ENCODE measurements around the gene TMEM231. TPM values are rescaled to one million over a fixed set of nuclear protein-coding genes. Genes with fewer than 3 reads are reported as not detected.

The TMEM231 gene
- total RNA-seq, 1 experiment from 2014 or later = 6.0 TPM

Other genes starting within 250 kb of the TMEM231 start
- 21.2 and 23.2 TPM in 2 replicates for gene CFDP1, start 122.7 kb downstream of the TMEM231 start, total RNA-seq (2014; rRNA removed; shearing (Covaris generic); ENCODE audit: low replicate concordance)
- gene TMEM170A, start 91.6 kb downstream of the TMEM231 start, total RNA-seq (2014; rRNA removed; shearing (Covaris generic); ENCODE audit: low replicate concordance) = 1.3 and 8.0 TPM in 2 replicates
- not detected in 2 replicates for gene CHST6, start 60.8 kb downstream of the TMEM231 start, total RNA-seq (2014; rRNA removed; shearing (Covaris generic); ENCODE audit: low replicate concordance)
- not detected in 2 replicates for gene CHST5, start 20.1 kb downstream of the TMEM231 start, total RNA-seq (2014; rRNA removed; shearing (Covaris generic); ENCODE audit: low replicate concordance)
- 17.3 and 70.4 TPM in 2 replicates for gene GABARAPL2, start 10.1 kb upstream of the TMEM231 start, total RNA-seq (2014; rRNA removed; shearing (Covaris generic); ENCODE audit: low replicate concordance)
- gene ADAT1, start 67.0 kb upstream of the TMEM231 start, total RNA-seq (2014; rRNA removed; shearing (Covaris generic); ENCODE audit: low replicate concordance) = 12.5 and 29.6 TPM in 2 replicates
- 161 and 178 TPM in 2 replicates for gene KARS1, start 91.4 kb upstream of the TMEM231 start, total RNA-seq (2014; rRNA removed; shearing (Covaris generic); ENCODE audit: low replicate concordance)
- 6.3 and 11.9 TPM in 2 replicates for gene TERF2IP, start 91.5 kb upstream of the TMEM231 start, total RNA-seq (2014; rRNA removed; shearing (Covaris generic); ENCODE audit: low replicate concordance)
- not detected in 2 replicates for gene CPHXL2, start 120.8 kb upstream of the TMEM231 start, total RNA-seq (2014; rRNA removed; shearing (Covaris generic); ENCODE audit: low replicate concordance)
- gene DUXB, start 145.2 kb upstream of the TMEM231 start, total RNA-seq (2014; rRNA removed; shearing (Covaris generic); ENCODE audit: low replicate concordance) = not detected in 2 replicates
- gene CPHXL, start 170.2 kb upstream of the TMEM231 start, total RNA-seq (2014; rRNA removed; shearing (Covaris generic); ENCODE audit: low replicate concordance) = not detected in 2 replicates